Measurements from ENCODE around the gene FADS3.

The FADS3 gene

GRCh38 chr11:61900251-61900650 lies 8.9 kb upstream of the FADS3 start:
- TF ChIP-seq Cebpa-rat (IDR thresholded peaks at IDR 0.05), result no peak
- Histone ChIP-seq H4K20me1 (no peaks in the 10 kb centered on the region), H3K4me3 (no peak overlapping the region), H3K36me3 (no peaks in the 10 kb centered on the region), H3K4me2 (no peak overlapping the region), H3K27me3 (no peaks in the 10 kb centered on the region), H3K4me1 (peaks cover 33% of the 10 kb centered on the region), H3K27ac (no peak overlapping the region), H3K9ac (no peak overlapping the region), H3K9me3 (no peaks in the 10 kb centered on the region)

- Histone ChIP-seq H3K4me2 (0 out of 2 replicates have a peak overlapping the region, but pooled peaks have one; percentile 27), H3K4me3 (no peak overlapping the region), H3K27me3 (no peaks in the 10 kb centered on the region), H3K27ac (no peak overlapping the region), H3K9ac (no peak overlapping the region), H3K9me3 (no peaks in the 10 kb centered on the region), H4K20me1 (no peaks in the 10 kb centered on the region), H3K36me3 (no peaks in the 10 kb centered on the region), H3K4me1 (peaks cover 23% of the 10 kb centered on the region)
- no peak for TF ChIP-seq Cebpa-rat (IDR thresholded peaks at IDR 0.05)
Observed at GRCh38 chr11:61899146-61899841, 7.9 kb upstream of the FADS3 start.

- no peak for TF ChIP-seq Cebpa-rat (IDR thresholded peaks at IDR 0.05)
- peak overlapping the region; percentile 40; the same call in 1 of the 2 replicates for H3K4me2 ChIP-seq
- no peak overlapping the region for H3K9ac ChIP-seq
- no peaks in the 10 kb centered on the region for H3K9me3 ChIP-seq
- 0 out of 2 replicates have a peak overlapping the region, but pooled peaks have one; percentile 22 for H3K27ac ChIP-seq
- no peak overlapping the region for H3K4me3 ChIP-seq
- peaks cover 21% of the 10 kb centered on the region for H3K4me1 ChIP-seq
- H3K36me3 ChIP-seq, result no peaks in the 10 kb centered on the region
- H3K27me3 ChIP-seq, result no peaks in the 10 kb centered on the region
- H4K20me1 ChIP-seq, result no peaks in the 10 kb centered on the region
Observed at GRCh38 chr11:61898247-61898582, 6.9 kb upstream of the FADS3 start.

GRCh38 chr11:61897387-61898246 lies 6.3 kb upstream of the FADS3 start:
- Histone ChIP-seq H3K4me1 (peaks cover 21% of the 10 kb centered on the region), H3K27me3 (no peaks in the 10 kb centered on the region), H3K4me2 (peak overlapping the region; percentile 40; the same call in 1 of the 2 replicates), H3K9ac (no peak overlapping the region), H3K27ac (0 out of 2 replicates have a peak overlapping the region, but pooled peaks have one; percentile 22), H3K36me3 (no peaks in the 10 kb centered on the region), H3K4me3 (no peak overlapping the region), H3K9me3 (no peaks in the 10 kb centered on the region), H4K20me1 (no peaks in the 10 kb centered on the region)
- no peak for TF ChIP-seq Cebpa-rat (IDR thresholded peaks at IDR 0.05)

- Histone ChIP-seq H3K27me3 (no peaks in the 10 kb centered on the region), H3K9ac (no peak overlapping the region), H4K20me1 (no peaks in the 10 kb centered on the region), H3K9me3 (no peaks in the 10 kb centered on the region), H3K36me3 (no peaks in the 10 kb centered on the region), H3K4me1 (peaks cover 27% of the 10 kb centered on the region), H3K4me3 (no peak overlapping the region), H3K27ac (no peak overlapping the region), H3K4me2 (no peak overlapping the region)
- no peak for TF ChIP-seq Cebpa-rat (IDR thresholded peaks at IDR 0.05)
Observed at GRCh38 chr11:61896665-61897386, 5.5 kb upstream of the FADS3 start.

- Histone ChIP-seq H3K4me3 (no peak overlapping the region), H3K36me3 (no peaks in the 10 kb centered on the region), H3K9me3 (no peaks in the 10 kb centered on the region), H3K4me2 (no peak overlapping the region), H3K27me3 (no peaks in the 10 kb centered on the region), H3K27ac (no peak overlapping the region), H4K20me1 (no peaks in the 10 kb centered on the region), H3K9ac (no peak overlapping the region), H3K4me1 (peaks cover 33% of the 10 kb centered on the region)
- TF ChIP-seq Cebpa-rat (IDR thresholded peaks at IDR 0.05), result no peak
Observed at GRCh38 chr11:61895718-61896059, 4.3 kb upstream of the FADS3 start.

GRCh38 chr11:61895046-61895717 lies 3.8 kb upstream of the FADS3 start:
- no peak overlapping the region for H3K4me3 ChIP-seq
- no peak for TF ChIP-seq Cebpa-rat (IDR thresholded peaks at IDR 0.05)
- no peaks in the 10 kb centered on the region for H4K20me1 ChIP-seq
- no peaks in the 10 kb centered on the region for H3K9me3 ChIP-seq
- H3K9ac ChIP-seq, result no peak overlapping the region
- H3K27me3 ChIP-seq, result no peaks in the 10 kb centered on the region
- H3K27ac ChIP-seq, result no peak overlapping the region
- H3K4me1 ChIP-seq, result peaks cover 38% of the 10 kb centered on the region
- no peaks in the 10 kb centered on the region for H3K36me3 ChIP-seq
- H3K4me2 ChIP-seq, result no peak overlapping the region

- no peak overlapping the region for H3K9ac ChIP-seq
- H3K27me3 ChIP-seq, result no peaks in the 10 kb centered on the region
- no peak overlapping the region for H3K4me2 ChIP-seq
- TF ChIP-seq Cebpa-rat (IDR thresholded peaks at IDR 0.05), result no peak
- H3K4me1 ChIP-seq, result peaks cover 41% of the 10 kb centered on the region
- no peaks in the 10 kb centered on the region for H3K36me3 ChIP-seq
- no peaks in the 10 kb centered on the region for H4K20me1 ChIP-seq
- H3K4me3 ChIP-seq, result no peak overlapping the region
- H3K9me3 ChIP-seq, result no peaks in the 10 kb centered on the region
- H3K27ac ChIP-seq, result no peak overlapping the region
Observed at GRCh38 chr11:61893981-61894380, 2.6 kb upstream of the FADS3 start.

- Histone ChIP-seq H3K9me3 (no peaks in the 10 kb centered on the region), H3K27ac (peak overlapping the region; percentile 22; the same call in 1 of the 2 replicates), H3K9ac (peak overlapping the region; percentile 80), H3K4me3 (peak overlapping the region; percentile 84), H3K27me3 (no peaks in the 10 kb centered on the region), H4K20me1 (no peaks in the 10 kb centered on the region), H3K36me3 (no peaks in the 10 kb centered on the region), H3K4me2 (peak overlapping the region; percentile 89), H3K4me1 (peaks cover 28% of the 10 kb centered on the region)
- TF ChIP-seq Cebpa-rat (IDR thresholded peaks at IDR 0.05), result no peak
Observed at GRCh38 chr11:61892085-61892370, 683 bp upstream of the FADS3 start.

Data from BLaER1 (cell line).